ENCODE results near the gene ALX3. TPM values are rescaled to one million over a fixed set of nuclear protein-coding genes. Genes with fewer than 3 reads are reported as not detected.

ALX3 gene
- total RNA-seq, 1 experiment from 2014 or later, result not detected

- no TSS peak for BruUV-seq (replicated peaks)
- H3K9me2 ChIP-seq (ENCODE audit: insufficient read depth), result no peaks in the 10 kb centered on the region
- no peaks in the 10 kb centered on the region for H3K27me3 ChIP-seq (ENCODE audit: insufficient read depth, low read depth)
- peaks cover 90% of the 10 kb centered on the region for H3K4me1 ChIP-seq (replicated peaks; ENCODE audit: insufficient read depth)
- peak overlapping the region; percentile 68 for H3K4me2 ChIP-seq
- peak overlapping the region; percentile 54 for H3K27ac ChIP-seq
- no peak for DNase-seq
- H3F3A ChIP-seq (ENCODE audit: insufficient read depth, low read depth), result peaks cover 49% of the 10 kb centered on the region
- intact Hi-C loops (cut with micrococcal nuclease; ENCODE audit: unreplicated experiment), result loop anchor here (1.0 kb wide), 1 partner anchor 10 kb away; no protein-coding TSS in a partner anchor
- no peaks in the 10 kb centered on the region for H3K9me3 ChIP-seq (ENCODE audit: insufficient read depth, low read depth)
- TF ChIP-seq EZH2 (IDR thresholded peaks at IDR 0.05; ENCODE audit: low read depth) (no peak), CTCF (conservative IDR thresholded peaks at IDR 0.05) (no peak)
- H3K36me3 ChIP-seq (ENCODE audit: low read depth), result no peaks in the 10 kb centered on the region
- H3K79me2 ChIP-seq (ENCODE audit: low read depth), result no peaks in the 10 kb centered on the region
- no peak overlapping the region for H2AFZ ChIP-seq
- ChIA-PET CTCF (no interaction called here), POLR2A (ENCODE audit: unreplicated experiment) (no interaction called here)
- H3K4me3 ChIP-seq, result no peak overlapping the region
- no peaks in the 10 kb centered on the region for H4K20me1 ChIP-seq (ENCODE audit: insufficient read depth)
These were observed 42.2 kb upstream of the ALX3 start for GRCh38 chr1:110112656-110113055.

GRCh38 chr1:110112143-110112542 is 41.7 kb upstream of the ALX3 start, which contains the start of gene UBL4B:
UBL4B (plus strand) TSS chr1:110112443; CDS start chr1:110112535, 92 bp downstream.
- no TSS peak for BruUV-seq (replicated peaks)
- Histone ChIP-seq H3K9me3 (ENCODE audit: insufficient read depth, low read depth) (no peaks in the 10 kb centered on the region), H3F3A (ENCODE audit: insufficient read depth, low read depth) (peaks cover 45% of the 10 kb centered on the region), H3K9me2 (ENCODE audit: insufficient read depth) (no peaks in the 10 kb centered on the region), H2AFZ (no peak within 1 kb of the TSS), H3K27me3 (ENCODE audit: insufficient read depth, low read depth) (no peaks in the 10 kb centered on the region), H3K36me3 (ENCODE audit: low read depth) (no peaks in the 10 kb centered on the region), H3K4me3 (no peak within 1 kb of the TSS), H3K27ac (peak within 1 kb of the TSS; percentile 54), H3K4me1 (replicated peaks; ENCODE audit: insufficient read depth) (peaks cover 85% of the 10 kb centered on the region), H4K20me1 (ENCODE audit: insufficient read depth) (no peaks in the 10 kb centered on the region), H3K79me2 (ENCODE audit: low read depth) (no peaks in the 10 kb centered on the region), H3K4me2 (peak within 1 kb of the TSS; percentile 68)
- intact Hi-C loops (cut with micrococcal nuclease; ENCODE audit: unreplicated experiment), result no loop called here
- no peak for DNase-seq
- POLR2A ChIA-PET (ENCODE audit: unreplicated experiment), result no interaction called here
- no peak for TF ChIP-seq EZH2 (IDR thresholded peaks at IDR 0.05; ENCODE audit: low read depth)
- CTCF ChIA-PET, result no interaction called here

- BruUV-seq (replicated peaks), result no TSS peak
- Histone ChIP-seq H3K4me1 (replicated peaks; ENCODE audit: insufficient read depth) (peaks cover 81% of the 10 kb centered on the region), H3K9me3 (ENCODE audit: insufficient read depth, low read depth) (no peaks in the 10 kb centered on the region), H3K9me2 (ENCODE audit: insufficient read depth) (no peaks in the 10 kb centered on the region), H4K20me1 (ENCODE audit: insufficient read depth) (no peaks in the 10 kb centered on the region), H3K4me2 (no peak overlapping the region), H2AFZ (no peak overlapping the region), H3F3A (ENCODE audit: insufficient read depth, low read depth) (peaks cover 36% of the 10 kb centered on the region), H3K79me2 (ENCODE audit: low read depth) (no peaks in the 10 kb centered on the region), H3K27me3 (ENCODE audit: insufficient read depth, low read depth) (no peaks in the 10 kb centered on the region), H3K36me3 (ENCODE audit: low read depth) (no peaks in the 10 kb centered on the region), H3K27ac (no peak overlapping the region), H3K4me3 (no peak overlapping the region)
- CTCF ChIA-PET, result interaction anchor here (1.1 kb wide), 1 partner anchor 23 kb away, joined by 5 read pairs; no protein-coding TSS in a partner anchor
- no peak for TF ChIP-seq CTCF (conservative IDR thresholded peaks at IDR 0.05)
- TF ChIP-seq EZH2 (IDR thresholded peaks at IDR 0.05; ENCODE audit: low read depth), result no peak
- intact Hi-C loops (cut with micrococcal nuclease; ENCODE audit: unreplicated experiment), result no loop called here
- POLR2A ChIA-PET (ENCODE audit: unreplicated experiment), result no interaction called here
- DNase-seq, result no peak
These were observed 40.6 kb upstream of the ALX3 start for GRCh38 chr1:110111081-110111480.

All from PC-9 (cell line).